HUES6 (cell line): ENCODE results near the gene DDIT4.

Experiments
- H3K27ac ChIP-seq: 2 replicates; pipeline ENCODE4 v1.7.0; 2013; ENCODE audit warnings: low read depth, mild to moderate bottlenecking, low read length, inconsistent platforms
- H3K27me3 ChIP-seq: 2 replicates; pipeline ENCODE4 v1.6.1; 2013; ENCODE audit warnings: low read length; ENCODE audit not compliant: control insufficient read depth, insufficient read depth
- H3K36me3 ChIP-seq: 2 replicates; pipeline ENCODE4 v1.6.1; 2013; ENCODE audit warnings: low read length; ENCODE audit not compliant: control insufficient read depth, insufficient read depth
- H3K4me1 ChIP-seq: 2 replicates; pipeline ENCODE4 v1.6.1; 2013; ENCODE audit warnings: low read length; ENCODE audit not compliant: control insufficient read depth, insufficient read depth
- H3K4me3 ChIP-seq: 2 replicates; pipeline ENCODE4 v1.5.1; 2013; ENCODE audit warnings: low read depth, low read length
- H3K9ac ChIP-seq: one replicate; pipeline ENCODE4 v1.6.1; 2013; ENCODE audit warnings: mild to moderate bottlenecking, low read length
- H3K9me3 ChIP-seq: 2 replicates; pipeline ENCODE4 v1.6.1; 2013; ENCODE audit warnings: low read depth, low read length; ENCODE audit not compliant: control insufficient read depth, insufficient read depth

Gene DDIT4

GRCh38 chr10:72250666-72251065 lies 23.1 kb upstream of the DDIT4 start:
- peaks cover 30% of the 10 kb centered on the region for H3K4me1 ChIP-seq
- no peaks in the 10 kb centered on the region for H3K27me3 ChIP-seq
- no peak overlapping the region for H3K27ac ChIP-seq
- no peaks in the 10 kb centered on the region for H3K9me3 ChIP-seq
- no peaks in the 10 kb centered on the region for H3K36me3 ChIP-seq
- H3K9ac ChIP-seq: no peak overlapping the region
- no peak overlapping the region for H3K4me3 ChIP-seq

- H3K4me1 ChIP-seq: peaks cover 30% of the 10 kb centered on the region
- no peak overlapping the region for H3K27ac ChIP-seq
- H3K36me3 ChIP-seq: no peaks in the 10 kb centered on the region
- no peak overlapping the region for H3K4me3 ChIP-seq
- H3K27me3 ChIP-seq: no peaks in the 10 kb centered on the region
- no peak overlapping the region for H3K9ac ChIP-seq
- no peaks in the 10 kb centered on the region for H3K9me3 ChIP-seq
These were observed 22.1 kb upstream of the DDIT4 start for GRCh38 chr10:72251635-72252034.

- Histone ChIP-seq H3K4me3 (no peak overlapping the region), H3K9me3 (no peaks in the 10 kb centered on the region), H3K27ac (no peak overlapping the region), H3K9ac (no peak overlapping the region), H3K27me3 (no peaks in the 10 kb centered on the region), H3K4me1 (peaks cover 28% of the 10 kb centered on the region), H3K36me3 (no peaks in the 10 kb centered on the region)
These were observed 20.8 kb upstream of the DDIT4 start for GRCh38 chr10:72252972-72253371.

- Histone ChIP-seq H3K9ac (no peak overlapping the region), H3K9me3 (no peaks in the 10 kb centered on the region), H3K27me3 (no peaks in the 10 kb centered on the region), H3K27ac (no peak overlapping the region), H3K4me3 (no peak overlapping the region), H3K36me3 (no peaks in the 10 kb centered on the region), H3K4me1 (peaks cover 22% of the 10 kb centered on the region)
These were observed 20.1 kb upstream of the DDIT4 start for GRCh38 chr10:72253578-72253977.

GRCh38 chr10:72254813-72255568 lies 18.7 kb upstream of the DDIT4 start:
- Histone ChIP-seq H3K9me3 (no peaks in the 10 kb centered on the region), H3K9ac (peak overlapping the region; percentile 18), H3K27ac (peak overlapping the region; percentile 72), H3K36me3 (no peaks in the 10 kb centered on the region), H3K27me3 (no peaks in the 10 kb centered on the region), H3K4me1 (peaks cover 27% of the 10 kb centered on the region), H3K4me3 (peak overlapping the region; percentile 19; the same call in 1 of the 2 replicates)

- Histone ChIP-seq H3K27me3 (no peaks in the 10 kb centered on the region), H3K9me3 (no peaks in the 10 kb centered on the region), H3K4me1 (peaks cover 33% of the 10 kb centered on the region), H3K9ac (no peak overlapping the region), H3K36me3 (no peaks in the 10 kb centered on the region), H3K4me3 (no peak overlapping the region), H3K27ac (no peak overlapping the region)
These were observed 17.6 kb upstream of the DDIT4 start for GRCh38 chr10:72255977-72256729.

GRCh38 chr10:72257051-72257892 lies 16.5 kb upstream of the DDIT4 start:
- Histone ChIP-seq H3K4me1 (peaks cover 43% of the 10 kb centered on the region), H3K27ac (no peak overlapping the region)

GRCh38 chr10:72258617-72259016 lies 15.1 kb upstream of the DDIT4 start:
- H3K36me3 ChIP-seq: no peaks in the 10 kb centered on the region
- no peak overlapping the region for H3K9ac ChIP-seq
- no peaks in the 10 kb centered on the region for H3K27me3 ChIP-seq
- no peak overlapping the region for H3K27ac ChIP-seq
- no peak overlapping the region for H3K4me3 ChIP-seq
- H3K9me3 ChIP-seq: no peaks in the 10 kb centered on the region
- peaks cover 45% of the 10 kb centered on the region for H3K4me1 ChIP-seq

More at GRCh38 chr10:72257051-72257892, 16.5 kb upstream of the DDIT4 start:
- H3K36me3 ChIP-seq: no peaks in the 10 kb centered on the region
- H3K4me3 ChIP-seq: no peak overlapping the region
- H3K9ac ChIP-seq: no peak overlapping the region
- no peaks in the 10 kb centered on the region for H3K27me3 ChIP-seq
- no peaks in the 10 kb centered on the region for H3K9me3 ChIP-seq

GRCh38 chr10:72259491-72260238 lies 14.1 kb upstream of the DDIT4 start:
- H3K4me3 ChIP-seq: peak overlapping the region; percentile 31; the same call in 1 of the 2 replicates
- H3K27ac ChIP-seq: peak overlapping the region; percentile 89
- H3K27me3 ChIP-seq: no peaks in the 10 kb centered on the region
- H3K36me3 ChIP-seq: no peaks in the 10 kb centered on the region
- H3K9me3 ChIP-seq: no peaks in the 10 kb centered on the region
- peak overlapping the region; percentile 70 for H3K9ac ChIP-seq
- H3K4me1 ChIP-seq: peaks cover 48% of the 10 kb centered on the region

- no peaks in the 10 kb centered on the region for H3K36me3 ChIP-seq
- H3K27ac ChIP-seq: peak overlapping the region; percentile 94
- H3K4me1 ChIP-seq: peaks cover 46% of the 10 kb centered on the region
- H3K9me3 ChIP-seq: no peaks in the 10 kb centered on the region
- H3K27me3 ChIP-seq: no peaks in the 10 kb centered on the region
- H3K4me3 ChIP-seq: peak overlapping the region; percentile 61
- peak overlapping the region; percentile 70 for H3K9ac ChIP-seq
These were observed 13.3 kb upstream of the DDIT4 start for GRCh38 chr10:72260239-72260975.
